Progenitor cell of endocrine pancreas (in vitro differentiated cells): ENCODE data around the gene TAS2R10. TPM values are rescaled to one million over a fixed set of nuclear protein-coding genes. Genes with fewer than 3 reads are reported as not detected.

ENCODE experiments used
- DNase-seq: peaks from one replicate; pipeline ENCODE4 v3.0.0; 2021; ENCODE audit warnings: low spot score; ENCODE audit not compliant: unreplicated experiment
- H3K27ac Mint-ChIP-seq: 2 replicates; pipeline ENCODE4 v1.8.0; 2021; ENCODE audit warnings: mild to moderate bottlenecking, moderate library complexity, mixed read lengths
- H3K27me3 Mint-ChIP-seq: 2 replicates; pipeline ENCODE4 v1.8.0; 2021; ENCODE audit warnings: mixed read lengths
- H3K36me3 Mint-ChIP-seq: 2 replicates; pipeline ENCODE4 v1.8.0; 2022; ENCODE audit warnings: mixed read lengths; ENCODE audit not compliant: insufficient read depth
- H3K4me1 Mint-ChIP-seq: 2 replicates; pipeline ENCODE4 v1.8.0; 2021; ENCODE audit warnings: low read depth, mixed read lengths
- H3K4me3 Mint-ChIP-seq: 2 replicates; pipeline ENCODE4 v1.8.0; 2021; ENCODE audit warnings: low read depth, mild to moderate bottlenecking, moderate library complexity, mixed read lengths
- H3K9me3 Mint-ChIP-seq: 2 replicates; pipeline ENCODE4 v1.8.0; 2021; ENCODE audit warnings: low read depth, mixed read lengths
- CTCF ChIP-seq: fragments of 200-600 bp; sonication (generic); IDR thresholded peaks from one replicate; pipeline ENCODE4 v1.5.0; 2021; ENCODE audit warnings: antibody characterized with exemption, mild to moderate bottlenecking; ENCODE audit not compliant: unreplicated experiment
- total RNA-seq: library from RNA; stranded (reverse); gene quantifications from 2 replicates; pipeline ENCODE4 v1.2.1, GENCODE V29; 2021

Gene TAS2R10
- total RNA-seq, 1 donor from 2014 or later: 3.1 TPM

- DNase-seq: no peak
- peaks cover 1% of the 10 kb centered on the region for H3K4me1 Mint-ChIP-seq
- TF ChIP-seq CTCF: no peak
- H3K27ac Mint-ChIP-seq: no peak overlapping the region
- no peak overlapping the region for H3K4me3 Mint-ChIP-seq
- H3K27me3 Mint-ChIP-seq: peaks cover 3% of the 10 kb centered on the region
- no peaks in the 10 kb centered on the region for H3K9me3 Mint-ChIP-seq
- H3K36me3 Mint-ChIP-seq: no peaks in the 10 kb centered on the region
Observed at GRCh38 chr12:10783252-10783651, 42.9 kb downstream of the TAS2R10 start.

- Mint-ChIP-seq H3K9me3 (no peaks in the 10 kb centered on the region), H3K4me3 (no peak overlapping the region), H3K27me3 (peaks cover 8% of the 10 kb centered on the region), H3K4me1 (peaks cover 6% of the 10 kb centered on the region), H3K36me3 (no peaks in the 10 kb centered on the region), H3K27ac (no peak overlapping the region)
- TF ChIP-seq CTCF: no peak
- DNase-seq: no peak
Observed at GRCh38 chr12:10779103-10779502, 47.1 kb downstream of the TAS2R10 start.

Other genes with a start within 250 kb of the TAS2R10 start
- gene MAGOHB, start 212.7 kb downstream of the TAS2R10 start, total RNA-seq: 48.3 and 50.3 TPM in 2 replicates
- gene STYK1, start 152.3 kb downstream of the TAS2R10 start, total RNA-seq: 0.79 and 0.95 TPM in 2 replicates
- 200 and 215 TPM in 2 replicates for gene YBX3, start 103.0 kb downstream of the TAS2R10 start, total RNA-seq
- gene TAS2R7, start 23.7 kb downstream of the TAS2R10 start, total RNA-seq: not detected in 2 replicates
- 0.24 TPM in 1 of 2 replicates, not detected in the other for gene TAS2R8, start 19.1 kb downstream of the TAS2R10 start, total RNA-seq
- 0.26 and 0.29 TPM in 2 replicates for gene TAS2R9, start 16.2 kb downstream of the TAS2R10 start, total RNA-seq
- 8.7 and 9.4 TPM in 2 replicates for gene PRR4, start 23.1 kb upstream of the TAS2R10 start, total RNA-seq
- gene PRH1, start 57.9 kb upstream of the TAS2R10 start, total RNA-seq: 40.0 and 43.8 TPM in 2 replicates
- gene TAS2R13, start 83.2 kb upstream of the TAS2R10 start, total RNA-seq: 3.0 and 3.4 TPM in 2 replicates
- not detected in 2 replicates for gene PRH2, start 102.9 kb upstream of the TAS2R10 start, total RNA-seq
- 5.7 and 6.1 TPM in 2 replicates for gene TAS2R14, start 112.9 kb upstream of the TAS2R10 start, total RNA-seq
- 2.7 and 3.5 TPM in 2 replicates for gene TAS2R50, start 160.6 kb upstream of the TAS2R10 start, total RNA-seq
- 3.8 and 4.0 TPM in 2 replicates for gene TAS2R20, start 171.9 kb upstream of the TAS2R10 start, total RNA-seq
- gene TAS2R19, start 196.3 kb upstream of the TAS2R10 start, total RNA-seq: 6.6 and 8.5 TPM in 2 replicates
- gene TAS2R31, start 205.0 kb upstream of the TAS2R10 start, total RNA-seq: 8.6 and 10.3 TPM in 2 replicates
- gene TAS2R46, start 235.9 kb upstream of the TAS2R10 start, total RNA-seq: 2.6 and 3.3 TPM in 2 replicates